Stimulated activated CD8-positive, alpha-beta memory T cell treated with anti-CD3 and anti-CD28 coated beads, Interleukin-7, amount 100 ng/mL, for 1 hour (primary cell): ENCODE data around the gene ITCH.

Experiments used
- DNase-seq, 2 donors: peaks; one replicate each; pipeline ENCODE4 v3.0.0-alpha.2; 2020; ENCODE audit warnings: low read depth in 2 of 2

Gene ITCH

GRCh38 chr20:34530342-34530741 is 167.3 kb downstream of the ITCH start:
- no peak for DNase-seq

- no peak for DNase-seq
Observed at GRCh38 chr20:34531608-34532265, 168.7 kb downstream of the ITCH start.

- DNase-seq: no peak
Observed at GRCh38 chr20:34532320-34532719, 169.2 kb downstream of the ITCH start.

DNA sequence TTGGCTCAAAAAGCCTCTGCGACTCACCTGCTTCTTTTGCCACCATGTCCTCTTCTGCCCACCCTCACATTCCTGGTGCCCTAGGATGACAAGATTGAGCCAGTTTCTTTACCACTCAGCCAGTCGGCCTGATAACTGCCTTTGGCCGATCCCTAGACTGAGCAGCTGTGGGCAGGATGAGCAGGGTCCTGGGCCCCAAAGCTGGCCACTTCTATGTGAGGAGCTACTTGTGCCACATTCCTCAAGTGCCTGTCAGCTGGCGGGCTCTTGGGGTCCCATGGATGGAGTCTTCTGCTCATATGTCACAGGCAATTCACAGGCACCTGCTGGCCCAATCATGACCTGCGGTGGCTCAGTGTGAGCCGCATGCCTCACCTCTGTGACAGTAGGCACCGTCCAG is 169.7 kb downstream of the ITCH start:
- no peak for DNase-seq

GRCh38 chr20:34534391-34535165 is 171.5 kb downstream of the ITCH start:
- no peak for DNase-seq

GRCh38 chr20:34535301-34535840 is 172.3 kb downstream of the ITCH start:
- DNase-seq: no peak

GRCh38 chr20:34535857-34536256 is 172.8 kb downstream of the ITCH start:
- no peak for DNase-seq

GRCh38 chr20:34536798-34537394 is 173.8 kb downstream of the ITCH start:
- no peak for DNase-seq

- DNase-seq: no peak
Observed at GRCh38 chr20:34537651-34538050, 174.6 kb downstream of the ITCH start.

GRCh38 chr20:34538671-34539123 is 175.6 kb downstream of the ITCH start:
- DNase-seq: no peak

DNA sequence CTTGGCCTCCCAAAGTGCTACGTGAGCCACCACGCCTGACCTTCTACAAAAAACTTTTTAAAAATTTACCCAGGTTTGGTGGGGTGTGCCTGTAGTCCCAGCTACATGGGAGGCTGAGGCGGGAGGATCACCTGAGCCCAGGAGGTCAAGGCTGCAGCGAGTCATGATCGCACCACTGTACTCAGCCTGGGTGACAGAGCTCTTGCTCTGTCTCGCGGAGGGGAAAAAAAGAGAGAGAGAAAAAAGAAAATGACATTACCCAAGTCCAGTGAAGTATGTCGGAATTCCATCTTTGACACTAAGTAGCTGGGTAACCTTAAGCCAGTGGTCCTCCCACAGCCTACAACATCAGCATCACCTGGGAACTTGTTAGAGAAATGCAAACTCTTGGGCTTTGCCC is 176.7 kb downstream of the ITCH start:
- DNase-seq: no peak

DNA sequence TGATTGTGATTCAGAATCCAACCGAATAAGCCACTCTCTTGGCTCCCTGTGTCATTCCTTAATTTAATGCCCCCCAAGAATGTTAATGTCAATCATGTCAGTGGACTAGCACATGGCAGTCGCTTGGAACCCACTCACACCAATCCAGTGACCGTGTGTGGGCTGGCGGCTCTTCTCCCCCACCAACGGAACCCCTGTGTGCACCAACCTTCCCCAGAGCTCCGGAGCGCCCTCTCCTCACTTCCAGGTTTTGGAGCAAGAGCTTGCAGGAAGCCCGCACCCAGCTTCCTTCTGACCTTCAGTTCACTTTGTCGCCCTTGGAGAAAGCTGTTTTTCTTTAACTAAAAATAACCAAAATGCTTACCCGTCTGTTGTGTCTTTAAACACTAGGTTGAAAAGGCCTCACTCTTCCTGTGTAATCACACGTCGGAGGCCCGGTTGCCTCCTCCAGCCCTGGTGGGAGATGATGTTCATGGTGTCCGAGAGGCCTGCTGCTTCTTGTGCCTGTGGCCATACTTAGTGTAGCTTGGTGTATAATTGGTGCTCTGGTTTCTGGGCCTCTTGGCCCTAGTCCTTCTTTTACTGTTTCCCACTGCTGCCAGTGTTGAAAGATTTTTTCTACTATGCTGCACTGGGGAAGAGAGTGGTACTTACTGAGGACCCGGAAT is 177.7 kb downstream of the ITCH start:
- no peak for DNase-seq

DNA sequence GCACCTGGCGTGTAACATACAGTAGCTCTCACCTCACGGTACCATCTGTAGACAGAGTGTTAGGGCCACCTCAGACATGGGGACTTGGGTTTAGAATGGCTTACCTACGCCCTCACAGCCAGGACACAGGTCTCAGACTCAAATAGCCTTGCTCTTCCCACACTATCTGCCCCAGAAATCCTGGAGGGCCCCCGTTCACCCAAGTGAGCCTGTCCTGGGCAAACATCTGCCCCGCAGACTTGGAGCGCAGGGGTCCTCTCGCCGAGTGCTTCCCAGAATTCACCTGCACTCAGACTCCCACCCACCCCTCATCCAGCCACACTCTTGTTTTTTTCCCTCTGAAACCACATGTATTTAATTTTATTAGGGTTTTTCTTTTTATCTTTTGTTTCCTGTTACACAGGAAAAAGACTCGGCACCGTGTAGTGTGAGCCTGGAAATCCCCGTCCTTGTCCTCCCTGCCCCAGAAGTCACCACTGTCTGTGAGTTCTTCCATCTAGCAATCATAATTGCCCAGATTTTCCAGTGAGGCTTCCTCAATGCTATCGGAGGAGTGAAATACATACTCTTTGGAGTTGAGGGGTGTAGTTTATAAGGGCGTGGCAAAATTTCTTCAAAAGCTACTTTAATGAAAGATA is 178.3 kb downstream of the ITCH start:
- no peak for DNase-seq

GRCh38 chr20:34541917-34542316 is 178.8 kb downstream of the ITCH start:
- no peak for DNase-seq

DNA sequence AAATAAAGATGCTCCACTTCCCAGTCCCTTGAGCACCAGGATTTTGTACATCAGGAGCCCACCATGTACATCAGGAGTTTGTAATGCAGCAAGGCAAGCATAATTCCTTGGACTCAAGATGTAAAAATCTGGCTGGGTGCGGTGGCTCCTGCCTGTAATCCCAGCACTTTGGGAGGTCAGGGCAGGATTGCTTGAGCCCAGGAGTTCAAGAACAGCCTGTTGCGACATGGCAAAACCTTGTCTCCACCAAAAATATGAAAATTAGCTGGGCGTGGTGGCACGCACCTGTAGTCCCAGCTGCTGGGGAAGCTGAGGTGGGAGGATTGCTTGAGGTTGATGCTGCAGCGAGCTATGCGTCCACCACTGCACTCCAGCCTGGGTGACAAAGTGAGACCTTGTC is 179.4 kb downstream of the ITCH start:
- no peak for DNase-seq

- no peak for DNase-seq
Observed at GRCh38 chr20:34543463-34544056, 180.5 kb downstream of the ITCH start.

GRCh38 chr20:34544109-34544796 is 181.2 kb downstream of the ITCH start:
- DNase-seq: no peak

DNA sequence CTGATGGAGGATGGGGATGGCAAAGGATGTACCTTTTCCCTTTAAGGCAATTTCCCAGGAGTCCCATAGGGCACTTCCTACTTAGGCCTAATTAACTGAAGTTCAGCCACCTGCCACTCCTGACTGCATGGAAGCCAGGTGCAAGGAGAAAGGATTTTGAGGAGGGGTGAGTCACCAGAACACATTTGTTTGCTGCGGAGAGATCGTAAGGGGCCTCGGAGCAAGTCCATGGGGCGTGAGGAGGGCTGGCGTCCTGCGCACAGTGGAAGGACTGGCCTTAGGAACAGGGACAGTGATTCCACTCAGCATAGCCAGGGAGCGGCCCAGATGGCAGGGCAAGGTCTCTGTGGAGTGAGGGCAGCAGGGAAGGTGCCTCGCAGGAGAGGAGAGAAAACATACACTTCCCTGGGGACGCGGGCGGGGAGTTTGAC is 183.7 kb downstream of the ITCH start:
- no peak for DNase-seq

- DNase-seq: no peak
Observed at GRCh38 chr20:34547844-34548613, 185.0 kb downstream of the ITCH start.
